ENCODE data around the gene FAM53B.
"Not testable (repeated sequence)": the region's sequence is repeated elsewhere in the genome, so short reads cannot be mapped to it uniquely, and the experiment has no call there.

The FAM53B gene, protein sequence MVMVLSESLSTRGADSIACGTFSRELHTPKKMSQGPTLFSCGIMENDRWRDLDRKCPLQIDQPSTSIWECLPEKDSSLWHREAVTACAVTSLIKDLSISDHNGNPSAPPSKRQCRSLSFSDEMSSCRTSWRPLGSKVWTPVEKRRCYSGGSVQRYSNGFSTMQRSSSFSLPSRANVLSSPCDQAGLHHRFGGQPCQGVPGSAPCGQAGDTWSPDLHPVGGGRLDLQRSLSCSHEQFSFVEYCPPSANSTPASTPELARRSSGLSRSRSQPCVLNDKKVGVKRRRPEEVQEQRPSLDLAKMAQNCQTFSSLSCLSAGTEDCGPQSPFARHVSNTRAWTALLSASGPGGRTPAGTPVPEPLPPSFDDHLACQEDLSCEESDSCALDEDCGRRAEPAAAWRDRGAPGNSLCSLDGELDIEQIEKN

GRCh38 chr10:124744102-124745050 is at the start of gene FAM53B:
FAM53B (minus strand) TSS chr10:124744378; CDS start chr10:124706713, 37,665 bp downstream.
- Histone ChIP-seq H3K4me1 (ENCODE audit: insufficient read depth, low read length) (peaks cover 37% of the 10 kb centered on the region), H3K9me3 (ENCODE audit: insufficient read depth, low read depth, low read length) (no peaks in the 10 kb centered on the region), H3K27me3 (ENCODE audit: insufficient read depth, low read length) (peaks cover 42% of the 10 kb centered on the region), H3K27ac (ENCODE audit: low read length) (no peak within 1 kb of the TSS), H3K9ac (ENCODE audit: low read depth, low read length) (peak within 1 kb of the TSS; percentile 54; the same call in 1 of the 2 replicates), H3K4me3 (ENCODE audit: low read length) (peak within 1 kb of the TSS; percentile 72), H3K36me3 (ENCODE audit: insufficient read depth, low read depth, low read length) (peaks cover 6% of the 10 kb centered on the region; the same call in 1 of the 2 replicates)

GRCh38 chr10:124792998-124793352 is 48.8 kb upstream of the FAM53B start:
- H3K9me3 ChIP-seq (ENCODE audit: insufficient read depth, low read depth, low read length), result no peaks in the 10 kb centered on the region
- no peak overlapping the region; the same call in 1 of the 2 replicates for H3K4me3 ChIP-seq (ENCODE audit: low read length)
- H3K4me1 ChIP-seq (ENCODE audit: insufficient read depth, low read length), result no peaks in the 10 kb centered on the region
- peaks cover 14% of the 10 kb centered on the region for H3K36me3 ChIP-seq (ENCODE audit: insufficient read depth, low read depth, low read length)
- H3K9ac ChIP-seq (ENCODE audit: low read depth, low read length), result no peak overlapping the region
- H3K27ac ChIP-seq (ENCODE audit: low read length), result no peak overlapping the region
- peaks cover 4% of the 10 kb centered on the region; the same call in 1 of the 2 replicates for H3K27me3 ChIP-seq (ENCODE audit: insufficient read depth, low read length)

- Histone ChIP-seq H3K36me3 (ENCODE audit: insufficient read depth, low read depth, low read length) (peaks cover 24% of the 10 kb centered on the region), H3K27ac (ENCODE audit: low read length) (peak within 1 kb of the TSS; percentile 35), H3K4me3 (ENCODE audit: low read length) (peak within 1 kb of the TSS; percentile 87), H3K4me1 (ENCODE audit: insufficient read depth, low read length) (no peaks in the 10 kb centered on the region), H3K27me3 (ENCODE audit: insufficient read depth, low read length) (peaks cover 4% of the 10 kb centered on the region; the same call in 1 of the 2 replicates), H3K9me3 (ENCODE audit: insufficient read depth, low read depth, low read length) (no peaks in the 10 kb centered on the region), H3K9ac (ENCODE audit: low read depth, low read length) (peak within 1 kb of the TSS; percentile 80)
Measured at GRCh38 chr10:124791547-124792348, 47.6 kb upstream of the FAM53B start, which contains the start of gene EEF1AKMT2. EEF1AKMT2 (minus strand) TSS chr10:124791887; CDS start chr10:124791833, 54 bp downstream.

DNA sequence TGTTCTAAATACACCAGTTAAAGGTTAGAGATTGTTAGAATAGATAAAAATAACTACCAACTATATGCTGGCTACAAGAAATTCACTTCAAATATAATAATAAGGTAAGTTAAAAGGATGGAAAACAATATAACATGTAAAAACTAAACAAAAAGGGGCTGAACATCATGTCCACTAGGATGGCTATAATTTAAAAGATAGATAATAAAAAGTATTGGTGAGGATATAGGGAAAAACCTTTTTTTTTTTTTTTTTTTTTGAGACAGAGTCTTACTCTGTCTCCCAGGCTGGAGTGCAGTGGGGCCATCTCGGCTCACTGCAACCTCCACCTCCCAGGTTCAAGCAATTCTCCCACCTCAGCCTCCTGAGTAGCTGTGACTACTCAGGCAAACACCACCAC is 38.7 kb upstream of the FAM53B start:
- H3K4me1 ChIP-seq (ENCODE audit: insufficient read depth, low read length); H3K9me3 ChIP-seq (ENCODE audit: insufficient read depth, low read depth, low read length); H3K27ac ChIP-seq (ENCODE audit: low read length); H3K9ac ChIP-seq (ENCODE audit: low read depth, low read length); H3K27me3 ChIP-seq (ENCODE audit: insufficient read depth, low read length); H3K4me3 ChIP-seq (ENCODE audit: low read length): not testable (repeated sequence)
- peaks cover 58% of the 10 kb centered on the region for H3K36me3 ChIP-seq (ENCODE audit: insufficient read depth, low read depth, low read length)

DNA sequence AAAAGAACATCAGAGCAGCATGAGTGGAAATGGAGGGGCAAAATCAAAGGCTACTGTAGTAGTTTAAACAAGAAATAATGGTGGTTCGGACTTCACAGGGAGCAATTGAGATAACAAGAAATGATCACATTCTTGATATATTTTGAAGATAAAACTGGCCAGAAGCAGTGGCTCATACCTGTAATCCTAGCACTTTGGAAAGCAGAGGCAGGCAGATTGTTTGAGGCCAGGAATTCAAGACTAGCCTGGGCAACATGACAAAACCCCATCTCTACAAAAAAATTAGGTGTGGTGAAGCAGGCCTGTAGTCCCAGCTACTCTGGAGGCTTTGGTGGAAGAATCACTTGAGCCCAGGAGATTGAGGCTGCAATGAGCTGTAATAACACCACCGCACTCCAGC is 24.6 kb upstream of the FAM53B start:
- Histone ChIP-seq H3K9ac (ENCODE audit: low read depth, low read length) (no peak overlapping the region), H3K27me3 (ENCODE audit: insufficient read depth, low read length) (no peaks in the 10 kb centered on the region), H3K27ac (ENCODE audit: low read length) (no peak overlapping the region), H3K36me3 (ENCODE audit: insufficient read depth, low read depth, low read length) (peaks cover 47% of the 10 kb centered on the region), H3K4me1 (ENCODE audit: insufficient read depth, low read length) (no peaks in the 10 kb centered on the region), H3K9me3 (ENCODE audit: insufficient read depth, low read depth, low read length) (no peaks in the 10 kb centered on the region), H3K4me3 (ENCODE audit: low read length) (no peak overlapping the region)

DNA sequence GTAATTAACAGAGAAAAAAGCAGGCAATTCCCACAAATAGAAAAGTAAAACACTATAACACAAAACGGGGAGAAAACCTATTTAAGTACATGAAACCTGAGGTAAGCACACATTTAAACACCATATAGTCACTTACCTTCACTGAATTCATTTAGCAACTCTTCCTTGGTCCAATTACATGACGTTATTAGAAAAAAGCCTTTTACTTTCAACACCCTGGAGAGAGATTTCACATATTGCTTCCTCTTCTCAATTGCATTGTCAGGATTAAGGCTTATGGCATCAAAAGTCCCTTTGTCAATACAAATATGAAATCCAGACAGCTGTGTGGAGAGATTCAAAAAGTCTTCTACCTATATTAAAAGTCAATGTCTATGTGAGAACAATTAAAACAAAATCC is 21.1 kb upstream of the FAM53B start:
- Histone ChIP-seq H3K9ac (ENCODE audit: low read depth, low read length) (no peak overlapping the region), H3K4me1 (ENCODE audit: insufficient read depth, low read length) (no peaks in the 10 kb centered on the region), H3K4me3 (ENCODE audit: low read length) (no peak overlapping the region), H3K9me3 (ENCODE audit: insufficient read depth, low read depth, low read length) (no peaks in the 10 kb centered on the region), H3K36me3 (ENCODE audit: insufficient read depth, low read depth, low read length) (peaks cover 49% of the 10 kb centered on the region), H3K27me3 (ENCODE audit: insufficient read depth, low read length) (no peaks in the 10 kb centered on the region), H3K27ac (ENCODE audit: low read length) (no peak overlapping the region)

GRCh38 chr10:124763267-124763666 is 19.1 kb upstream of the FAM53B start:
- no peak overlapping the region for H3K4me3 ChIP-seq (ENCODE audit: low read length)
- H3K36me3 ChIP-seq (ENCODE audit: insufficient read depth, low read depth, low read length), result peaks cover 65% of the 10 kb centered on the region
- no peak overlapping the region for H3K9ac ChIP-seq (ENCODE audit: low read depth, low read length)
- no peaks in the 10 kb centered on the region for H3K4me1 ChIP-seq (ENCODE audit: insufficient read depth, low read length)
- H3K27me3 ChIP-seq (ENCODE audit: insufficient read depth, low read length), result no peaks in the 10 kb centered on the region
- no peaks in the 10 kb centered on the region for H3K9me3 ChIP-seq (ENCODE audit: insufficient read depth, low read depth, low read length)
- no peak overlapping the region for H3K27ac ChIP-seq (ENCODE audit: low read length)

- Histone ChIP-seq H3K27ac (ENCODE audit: low read length) (no peak overlapping the region), H3K9me3 (ENCODE audit: insufficient read depth, low read depth, low read length) (no peaks in the 10 kb centered on the region), H3K4me3 (ENCODE audit: low read length) (no peak overlapping the region), H3K27me3 (ENCODE audit: insufficient read depth, low read length) (no peaks in the 10 kb centered on the region), H3K9ac (ENCODE audit: low read depth, low read length) (no peak overlapping the region), H3K4me1 (ENCODE audit: insufficient read depth, low read length) (peaks cover 3% of the 10 kb centered on the region; the same call in 1 of the 2 replicates), H3K36me3 (ENCODE audit: insufficient read depth, low read depth, low read length) (peaks cover 70% of the 10 kb centered on the region)
Measured at GRCh38 chr10:124762281-124762680, 18.1 kb upstream of the FAM53B start.

- Histone ChIP-seq H3K27me3 (ENCODE audit: insufficient read depth, low read length) (no peaks in the 10 kb centered on the region), H3K9ac (ENCODE audit: low read depth, low read length) (no peak overlapping the region), H3K27ac (ENCODE audit: low read length) (no peak overlapping the region), H3K4me3 (ENCODE audit: low read length) (0 out of 2 replicates have a peak overlapping the region, but pooled peaks have one; percentile 16), H3K36me3 (ENCODE audit: insufficient read depth, low read depth, low read length) (peaks cover 35% of the 10 kb centered on the region), H3K9me3 (ENCODE audit: insufficient read depth, low read depth, low read length) (no peaks in the 10 kb centered on the region), H3K4me1 (ENCODE audit: insufficient read depth, low read length) (peaks cover 21% of the 10 kb centered on the region; the same call in 1 of the 2 replicates)
Measured at GRCh38 chr10:124756156-124756903, 12.2 kb upstream of the FAM53B start.

DNA sequence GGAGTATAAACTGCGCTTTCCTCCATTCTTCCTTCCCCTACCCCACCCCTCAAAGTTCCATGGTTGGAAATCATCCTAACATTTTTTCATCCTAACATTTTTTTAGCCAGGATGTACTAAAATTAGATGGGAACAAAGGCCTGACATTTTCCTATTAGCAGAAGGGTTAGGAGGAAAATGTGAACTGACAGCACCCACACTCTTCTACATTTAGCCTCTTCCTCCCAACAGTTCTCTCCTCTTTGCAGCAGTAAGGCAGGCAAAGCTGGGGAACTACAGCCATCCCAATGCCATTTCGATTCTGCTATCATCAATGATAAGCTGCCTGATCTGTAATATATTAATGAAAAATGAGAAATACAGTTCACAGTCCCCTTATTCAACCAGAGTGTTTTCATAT is 11.4 kb upstream of the FAM53B start:
- peaks cover 29% of the 10 kb centered on the region for H3K36me3 ChIP-seq (ENCODE audit: insufficient read depth, low read depth, low read length)
- no peak overlapping the region for H3K9ac ChIP-seq (ENCODE audit: low read depth, low read length)

More for the DNA sequence above, 11.4 kb upstream of the FAM53B start:
- Histone ChIP-seq H3K9me3 (ENCODE audit: insufficient read depth, low read depth, low read length) (no peaks in the 10 kb centered on the region), H3K4me3 (ENCODE audit: low read length) (no peak overlapping the region), H3K27me3 (ENCODE audit: insufficient read depth, low read length) (no peaks in the 10 kb centered on the region), H3K27ac (ENCODE audit: low read length) (no peak overlapping the region), H3K4me1 (ENCODE audit: insufficient read depth, low read length) (peaks cover 21% of the 10 kb centered on the region; the same call in 1 of the 2 replicates)

All from iPS-20b (cell line).